Fibroblast of mammary gland (primary cell): Measurements from ENCODE around the gene SLC24A3.

ENCODE experiments used
- DNase-seq: peaks from one replicate; pipeline ENCODE4 v3.0.0-alpha.2; 2010; ENCODE audit warnings: low read depth
- H3K4me3 ChIP-seq: 2 replicates; pipeline ENCODE4 v1.5.1; 2011; ENCODE audit warnings: low read depth, mild to moderate bottlenecking, low read length, moderate library complexity; ENCODE audit not compliant: control insufficient read depth
- TF ChIP-seq, protein P1 (sequence below): conservative IDR thresholded peaks from 2 replicates; pipeline ENCODE4 v1.5.1; 2011; ENCODE audit warnings: low read depth, low read length, inconsistent platforms; ENCODE audit not compliant: control insufficient read depth, insufficient read depth

SLC24A3 gene

DNA sequence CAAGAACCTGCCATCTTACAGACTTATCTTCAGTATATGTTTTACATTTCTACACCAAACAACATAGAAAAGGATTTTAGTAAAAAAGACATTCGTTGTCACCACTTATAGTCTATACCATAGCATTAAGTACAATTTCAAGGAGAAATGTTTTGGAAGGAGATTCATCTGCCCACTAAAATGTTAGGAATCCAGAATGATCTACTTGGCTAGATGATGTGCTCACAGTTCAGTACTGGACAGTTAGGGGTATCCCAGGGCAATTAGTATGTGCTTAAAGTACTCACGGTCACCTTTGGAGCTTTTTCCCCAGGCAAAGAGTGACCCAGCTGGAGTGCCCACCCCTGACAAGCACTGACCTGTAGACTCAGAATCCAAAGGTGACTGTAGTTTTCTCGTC lies 222.9 kb downstream of the SLC24A3 start:
- TF ChIP-seq, protein P1, sequence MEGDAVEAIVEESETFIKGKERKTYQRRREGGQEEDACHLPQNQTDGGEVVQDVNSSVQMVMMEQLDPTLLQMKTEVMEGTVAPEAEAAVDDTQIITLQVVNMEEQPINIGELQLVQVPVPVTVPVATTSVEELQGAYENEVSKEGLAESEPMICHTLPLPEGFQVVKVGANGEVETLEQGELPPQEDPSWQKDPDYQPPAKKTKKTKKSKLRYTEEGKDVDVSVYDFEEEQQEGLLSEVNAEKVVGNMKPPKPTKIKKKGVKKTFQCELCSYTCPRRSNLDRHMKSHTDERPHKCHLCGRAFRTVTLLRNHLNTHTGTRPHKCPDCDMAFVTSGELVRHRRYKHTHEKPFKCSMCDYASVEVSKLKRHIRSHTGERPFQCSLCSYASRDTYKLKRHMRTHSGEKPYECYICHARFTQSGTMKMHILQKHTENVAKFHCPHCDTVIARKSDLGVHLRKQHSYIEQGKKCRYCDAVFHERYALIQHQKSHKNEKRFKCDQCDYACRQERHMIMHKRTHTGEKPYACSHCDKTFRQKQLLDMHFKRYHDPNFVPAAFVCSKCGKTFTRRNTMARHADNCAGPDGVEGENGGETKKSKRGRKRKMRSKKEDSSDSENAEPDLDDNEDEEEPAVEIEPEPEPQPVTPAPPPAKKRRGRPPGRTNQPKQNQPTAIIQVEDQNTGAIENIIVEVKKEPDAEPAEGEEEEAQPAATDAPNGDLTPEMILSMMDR, result no peak
- H3K4me3 ChIP-seq, result no peak overlapping the region
- no peak for DNase-seq

DNA sequence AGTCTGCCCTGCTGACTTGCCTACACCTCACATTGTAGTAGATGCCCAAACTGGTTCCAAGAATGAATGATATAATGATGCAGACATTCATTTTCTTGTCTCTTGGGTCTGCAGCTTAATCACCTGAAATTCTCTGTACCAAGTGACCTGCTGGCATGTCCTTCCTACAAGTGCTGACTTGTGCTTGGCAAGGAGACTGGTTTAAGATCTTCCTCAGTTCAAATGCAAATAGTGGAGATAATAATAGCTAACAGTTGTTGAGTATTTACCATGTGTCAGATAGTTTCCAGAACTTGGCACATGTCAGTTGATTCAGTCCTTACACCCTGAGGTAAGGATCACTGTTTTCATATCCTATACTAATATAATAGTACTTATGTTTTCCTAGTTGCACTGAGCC lies 223.4 kb downstream of the SLC24A3 start:
- DNase-seq, result no peak
- TF ChIP-seq, protein P1, result no peak
- H3K4me3 ChIP-seq, result no peak overlapping the region

DNA sequence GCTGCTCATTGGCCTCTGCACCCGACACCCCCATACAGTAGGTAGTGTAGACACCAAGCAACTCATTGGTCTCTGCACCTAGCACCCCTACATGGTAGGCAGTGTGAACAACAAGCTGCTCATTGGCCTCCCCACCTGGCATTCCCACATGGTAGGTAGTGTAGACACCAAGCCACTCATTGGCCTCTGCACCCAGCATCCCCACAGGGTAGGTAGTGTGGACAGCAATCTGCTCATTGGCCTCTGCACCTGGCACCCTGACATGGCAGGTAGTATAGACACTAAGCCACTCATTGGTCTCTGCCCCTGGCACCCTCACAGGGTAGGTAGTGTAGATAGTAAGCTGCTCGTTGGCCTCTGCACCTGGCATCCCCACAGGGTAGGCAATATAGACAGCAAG lies 226.0 kb downstream of the SLC24A3 start:
- TF ChIP-seq, protein P1, result no peak
- no peak for DNase-seq
- no peak overlapping the region for H3K4me3 ChIP-seq

DNA sequence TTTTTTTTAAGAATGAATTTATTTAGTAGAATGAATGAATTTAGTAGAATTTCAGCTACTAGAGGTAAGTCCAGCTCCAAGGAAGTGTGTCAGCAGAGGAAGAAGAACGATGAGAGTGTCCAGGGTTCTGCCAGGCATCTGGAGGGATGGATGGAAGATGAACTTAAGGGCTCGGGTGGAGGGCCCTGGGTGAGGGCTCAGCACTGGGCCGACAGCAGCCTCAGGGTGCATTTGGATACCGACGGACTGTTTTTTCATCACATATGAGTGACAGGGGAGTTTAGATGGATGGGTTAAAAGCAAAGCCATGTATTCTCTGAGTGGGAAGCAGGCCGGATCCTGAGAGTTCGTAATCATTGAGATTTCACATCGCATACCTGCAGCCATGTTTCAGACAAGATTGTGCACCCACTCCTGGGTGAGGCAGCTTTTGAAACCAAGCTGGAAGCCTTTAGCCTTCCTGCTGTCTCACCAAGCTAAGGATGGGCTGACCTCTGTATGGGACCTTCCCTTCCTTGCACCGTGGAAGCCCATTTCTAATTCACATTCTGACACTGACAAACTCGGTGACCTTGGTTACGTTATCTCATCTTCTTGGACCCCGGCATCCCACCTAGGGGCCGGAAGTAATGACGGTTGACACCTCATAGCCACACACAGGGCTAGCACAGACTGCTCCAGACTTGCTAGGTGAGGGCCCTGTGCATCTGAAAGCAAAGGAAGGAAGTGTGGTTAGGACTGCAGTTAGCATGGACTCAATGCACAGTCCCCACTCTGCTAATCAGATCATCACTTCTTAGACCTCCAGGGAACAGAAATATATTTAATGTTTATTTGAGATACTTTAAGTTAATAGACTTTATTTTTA lies 228.5 kb downstream of the SLC24A3 start:
- no peak overlapping the region for H3K4me3 ChIP-seq
- TF ChIP-seq, protein P1, result no peak
- DNase-seq, result no peak

DNA sequence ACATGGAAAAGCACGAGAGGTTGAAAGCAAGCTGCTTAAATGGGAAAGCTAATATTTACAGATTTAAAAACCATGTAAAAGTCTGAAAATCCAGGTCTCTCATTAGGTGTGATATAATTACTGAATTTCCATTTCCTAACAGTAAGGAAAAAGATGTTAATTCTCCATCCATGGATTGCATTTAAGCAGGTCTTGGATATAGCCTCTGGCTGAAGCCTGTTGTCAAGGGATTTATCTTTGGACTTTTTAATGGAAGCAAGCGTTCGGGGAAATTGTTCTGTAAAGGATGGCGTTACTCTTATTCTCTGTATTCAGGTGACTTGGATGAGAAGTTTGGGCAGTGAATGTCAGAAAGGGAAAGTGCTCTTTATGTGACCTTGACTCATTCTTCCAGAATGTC lies 233.8 kb downstream of the SLC24A3 start:
- H3K4me3 ChIP-seq, result no peak overlapping the region
- DNase-seq, result no peak
- TF ChIP-seq, protein P1, result no peak

DNA sequence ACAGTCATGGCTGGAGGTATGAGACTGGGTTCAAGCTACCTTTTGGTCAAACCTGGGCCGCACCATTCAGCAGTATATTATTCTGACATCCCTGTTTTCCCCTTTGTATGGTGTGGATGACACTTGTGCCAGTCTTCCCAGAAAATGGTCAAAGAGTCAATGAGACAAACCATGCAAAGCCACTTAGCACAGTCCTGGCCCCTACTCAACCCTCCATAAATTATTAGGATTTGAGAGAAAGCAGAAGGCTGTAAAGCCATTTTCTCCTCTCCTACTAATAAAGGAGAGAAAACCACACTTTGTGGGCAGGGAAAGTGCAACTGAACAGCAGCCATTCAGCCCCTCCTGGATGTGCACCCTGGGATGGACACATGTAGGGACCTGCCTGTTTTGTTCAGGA lies 236.2 kb downstream of the SLC24A3 start:
- H3K4me3 ChIP-seq, result no peak overlapping the region
- TF ChIP-seq, protein P1, result no peak
- DNase-seq, result no peak
